SH-SY5Y (cell line): Measurements from ENCODE around the gene COG7.

Source experiments
- GATA2 ChIP-seq: IDR thresholded peaks from 2 replicates; pipeline ENCODE4 v1.6.1; 2011; ENCODE audit warnings: mild to moderate bottlenecking, low read depth, low read length
- GATA3 ChIP-seq: IDR thresholded peaks from 2 replicates; pipeline ENCODE4 v1.6.1; 2011; ENCODE audit warnings: low read depth, mild to moderate bottlenecking, low read length, moderate library complexity

DNA sequence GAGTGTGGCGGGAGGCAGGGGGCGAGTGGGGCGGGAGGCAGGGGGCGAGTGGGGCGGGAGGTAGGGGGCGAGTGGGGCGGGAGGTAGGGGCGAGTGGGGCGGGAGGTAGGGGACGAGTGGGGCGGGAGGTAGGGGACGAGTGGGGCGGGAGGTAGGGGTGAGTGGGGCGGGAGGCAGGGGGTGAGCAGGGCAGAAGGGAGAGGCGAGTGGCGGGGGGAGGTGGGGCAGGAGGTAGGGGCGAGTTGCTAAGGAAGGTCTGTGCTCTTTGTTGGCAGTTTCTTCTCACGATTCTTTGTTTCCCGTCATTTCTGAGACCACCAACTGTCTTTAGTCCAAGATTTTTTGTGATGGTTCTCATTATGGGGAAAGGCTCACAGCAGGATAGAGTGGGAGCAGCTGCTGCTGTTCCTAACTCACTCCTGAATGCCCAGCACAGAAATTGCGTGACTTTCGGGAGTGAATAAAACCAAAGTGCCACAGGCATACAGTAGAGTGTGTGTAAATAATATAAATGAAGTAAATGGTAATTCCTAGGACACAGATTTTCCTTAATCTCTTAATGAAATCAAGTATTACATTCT lies 44.7 kb downstream of the COG7 start:
- no peak for TF ChIP-seq GATA2
- no peak for TF ChIP-seq GATA3
